ENCODE measurements around the gene CCDC50. TPM values are rescaled to one million over a fixed set of nuclear protein-coding genes. Genes with fewer than 3 reads are reported as not detected.

The CCDC50 gene
- total RNA-seq, 1 experiment from 2014 or later: 77.2 TPM

- intact Hi-C loops (cut with micrococcal nuclease; ENCODE audit: unreplicated experiment): no loop called here
- Histone ChIP-seq H3K27ac (ENCODE audit: low read depth, low read length, poor library complexity, severe bottlenecking) (no peak overlapping the region), H3K36me3 (ENCODE audit: insufficient read depth, low read length, poor library complexity, severe bottlenecking) (no peaks in the 10 kb centered on the region), H3K4me3 (ENCODE audit: low read depth, low read length, poor library complexity, severe bottlenecking) (no peak overlapping the region), H3K27me3 (replicated peaks; ENCODE audit: insufficient read depth, low read depth, low read length, poor library complexity) (no peaks in the 10 kb centered on the region), H3K9me3 (ENCODE audit: low read depth, low read length, poor library complexity, severe bottlenecking) (no peaks in the 10 kb centered on the region), H3K4me1 (ENCODE audit: insufficient read depth, low read length, poor library complexity, severe bottlenecking) (no peaks in the 10 kb centered on the region)
- DNase-seq (ENCODE audit: low spot score): no peak
- ChIA-PET CTCF (no interaction called here), POLR2A (ENCODE audit: low non-redundant PET) (interaction anchor here (0.7 kb wide), 1 partner anchor 324 kb away, joined by 3 read pairs; no protein-coding TSS in a partner anchor)
- BruUV-seq (replicated peaks): no TSS peak
- TF ChIP-seq EZH2 (IDR thresholded peaks at IDR 0.05; ENCODE audit: borderline replicate concordance, low read depth, low read length, poor library complexity, severe bottlenecking) (no peak), CTCF (conservative IDR thresholded peaks at IDR 0.05; ENCODE audit: low read depth, low read length) (no peak)
Observed at GRCh38 chr3:191399918-191400317, 70.7 kb downstream of the CCDC50 start.

- no peak for TF ChIP-seq CTCF (conservative IDR thresholded peaks at IDR 0.05; ENCODE audit: low read depth, low read length)
- no peak for TF ChIP-seq EZH2 (IDR thresholded peaks at IDR 0.05; ENCODE audit: borderline replicate concordance, low read depth, low read length, poor library complexity, severe bottlenecking)
- intact Hi-C loops (cut with micrococcal nuclease; ENCODE audit: unreplicated experiment): no loop called here
- no peak for DNase-seq (ENCODE audit: low spot score)
- CTCF ChIA-PET: no interaction called here
- Histone ChIP-seq H3K4me3 (ENCODE audit: low read depth, low read length, poor library complexity, severe bottlenecking) (no peak overlapping the region), H3K36me3 (ENCODE audit: insufficient read depth, low read length, poor library complexity, severe bottlenecking) (no peaks in the 10 kb centered on the region), H3K9me3 (ENCODE audit: low read depth, low read length, poor library complexity, severe bottlenecking) (no peaks in the 10 kb centered on the region), H3K27ac (ENCODE audit: low read depth, low read length, poor library complexity, severe bottlenecking) (no peak overlapping the region), H3K4me1 (ENCODE audit: insufficient read depth, low read length, poor library complexity, severe bottlenecking) (no peaks in the 10 kb centered on the region), H3K27me3 (replicated peaks; ENCODE audit: insufficient read depth, low read depth, low read length, poor library complexity) (no peaks in the 10 kb centered on the region)
- BruUV-seq (replicated peaks): no TSS peak
- POLR2A ChIA-PET (ENCODE audit: low non-redundant PET): no interaction called here
Observed at GRCh38 chr3:191401775-191402357, 72.7 kb downstream of the CCDC50 start.

GRCh38 chr3:191409791-191410359 is 80.7 kb downstream of the CCDC50 start:
- BruUV-seq (replicated peaks): no TSS peak
- ChIA-PET CTCF (no interaction called here), POLR2A (ENCODE audit: low non-redundant PET) (no interaction called here)
- intact Hi-C loops (cut with micrococcal nuclease; ENCODE audit: unreplicated experiment): no loop called here
- no peak overlapping the region for H3K27ac ChIP-seq (ENCODE audit: low read depth, low read length, poor library complexity, severe bottlenecking)
- H3K4me3 ChIP-seq (ENCODE audit: low read depth, low read length, poor library complexity, severe bottlenecking): no peak overlapping the region
- no peaks in the 10 kb centered on the region for H3K36me3 ChIP-seq (ENCODE audit: insufficient read depth, low read length, poor library complexity, severe bottlenecking)
- no peaks in the 10 kb centered on the region for H3K27me3 ChIP-seq (replicated peaks; ENCODE audit: insufficient read depth, low read depth, low read length, poor library complexity)
- TF ChIP-seq CTCF (conservative IDR thresholded peaks at IDR 0.05; ENCODE audit: low read depth, low read length) (no peak), EZH2 (IDR thresholded peaks at IDR 0.05; ENCODE audit: borderline replicate concordance, low read depth, low read length, poor library complexity, severe bottlenecking) (no peak)
- DNase-seq (ENCODE audit: low spot score): no peak
- H3K9me3 ChIP-seq (ENCODE audit: low read depth, low read length, poor library complexity, severe bottlenecking): peaks cover 16% of the 10 kb centered on the region
- H3K4me1 ChIP-seq (ENCODE audit: insufficient read depth, low read length, poor library complexity, severe bottlenecking): no peaks in the 10 kb centered on the region
